Prostate gland (tissue), 2 donors: ENCODE measurements around the gene PMPCB. TPM values are rescaled to one million over a fixed set of nuclear protein-coding genes. Genes with fewer than 3 reads are reported as not detected.
"Not testable (repeated sequence)": the region's sequence is repeated elsewhere in the genome, so short reads cannot be mapped to it uniquely, and the experiment has no call there.

ENCODE experiments used
- DNase-seq: peaks from one replicate; pipeline ENCODE4 v3.0.0-alpha.2; 2019; ENCODE audit warnings: low spot score
- H3K27ac ChIP-seq, 2 donors: fragments of 200-600 bp; sonication (generic); 2 replicates each; pipeline ENCODE4 v1.5.1; 2017 to 2019
- H3K27me3 ChIP-seq: fragments of 200-600 bp; sonication (generic); replicated peaks from 2 replicates; pipeline ENCODE4 v1.5.1; 2019; ENCODE audit not compliant: insufficient read depth
- H3K36me3 ChIP-seq, 2 donors: fragments of 200-600 bp; sonication (generic); 1 replicate in 1 of 2; 2 replicates in 1 of 2; pipeline versions ENCODE4 v1.5.1 to v1.8.1; 2017 to 2019
- H3K4me1 ChIP-seq: fragments of 200-600 bp; sonication (generic); replicated peaks from 2 replicates; pipeline ENCODE4 v1.5.1; 2019
- H3K4me3 ChIP-seq, 2 donors: fragments of 200-600 bp; sonication (generic); 2 replicates each; pipeline ENCODE4 v1.5.1; 2017 to 2019
- H3K9me3 ChIP-seq: fragments of 200-600 bp; sonication (generic); 2 replicates; pipeline ENCODE4 v1.5.1; 2017
- POLR2A ChIP-seq: fragments of 450-650 bp; IDR thresholded peaks from one replicate; pipeline ENCODE4 v1.6.1; 2016; ENCODE audit warnings: antibody characterized with exemption, mild to moderate bottlenecking
- POLR2AphosphoS5 ChIP-seq: sonication (generic); formaldehyde crosslinking; IDR thresholded peaks from one replicate; pipeline ENCODE4 v1.6.1; 2017; ENCODE audit warnings: antibody characterized with exemption
- WGBS: methylation state at CpG from one replicate; pipeline ENCODE4 v1.1.5; 2018; 5-methylcytosine and 5-hydroxymethylcytosine counted together
- intact Hi-C: fragments of 100-400 bp; cut with DNase I; formaldehyde crosslinking; loops from one replicate; pipeline ENCODE4 v1.14.2; 2022
- total RNA-seq, 2 donors: library from RNA; depleted of rRNA; stranded (reverse); fragments of >200 nt; gene quantifications; one replicate each; pipeline ENCODE4 v1.1.0, GENCODE V29; 2016
- TF ChIP-seq, protein P1 (sequence below), 4 experiments: fragments of 200-600 bp in 2 of 4; fragments of 450-650 bp in 2 of 4; sonication (generic) in 2 of 4; IDR thresholded peaks; 1 replicate in 3 of 4; 2 replicates in 1 of 4; pipeline ENCODE4 v1.5.1; 2016 to 2019; ENCODE audit warnings: antibody characterized with exemption in 4 of 4, mild to moderate bottlenecking in 2 of 4, moderate library complexity in 2 of 4

The PMPCB gene
- total RNA-seq, 2 donors from 2014 or later = 42.4 to 57.0 TPM

DNA sequence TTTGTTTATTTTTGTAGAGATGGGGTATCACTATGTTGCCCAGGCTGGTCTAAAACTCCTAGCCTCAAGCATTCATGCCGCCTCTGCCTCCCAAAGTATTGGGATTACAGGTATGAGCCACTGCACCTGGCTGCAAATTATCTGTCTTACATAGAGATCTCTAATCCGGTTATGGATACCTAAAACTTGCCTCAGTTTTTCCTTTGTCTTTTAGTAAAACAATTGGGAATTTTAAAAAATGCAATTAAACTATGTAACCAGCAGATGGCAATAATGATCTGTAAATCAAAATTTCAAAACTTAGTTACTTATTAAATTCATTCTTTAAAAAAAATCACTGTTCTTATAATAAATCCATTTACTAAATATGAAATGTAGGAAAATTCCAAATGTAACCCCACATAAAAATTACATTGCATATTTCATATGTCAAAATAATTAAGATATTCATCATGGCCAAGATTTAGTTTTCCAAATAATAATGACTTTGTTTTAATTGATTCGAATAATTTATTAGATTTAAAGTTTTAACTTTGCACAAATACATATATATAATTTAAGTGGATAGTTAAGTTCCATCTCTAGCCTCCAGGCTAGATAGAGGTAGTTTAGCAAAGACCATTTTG is 14.3 kb upstream of the PMPCB start:
- DNase-seq, intact Hi-C loops, H3K36me3 ChIP-seq, H3K27ac ChIP-seq, H3K4me1 ChIP-seq, H3K27me3 ChIP-seq, H3K4me3 ChIP-seq, H3K9me3 ChIP-seq: not testable (repeated sequence)
- WGBS = 48% methylated on average over 3 of the region's 3 CpGs

DNA sequence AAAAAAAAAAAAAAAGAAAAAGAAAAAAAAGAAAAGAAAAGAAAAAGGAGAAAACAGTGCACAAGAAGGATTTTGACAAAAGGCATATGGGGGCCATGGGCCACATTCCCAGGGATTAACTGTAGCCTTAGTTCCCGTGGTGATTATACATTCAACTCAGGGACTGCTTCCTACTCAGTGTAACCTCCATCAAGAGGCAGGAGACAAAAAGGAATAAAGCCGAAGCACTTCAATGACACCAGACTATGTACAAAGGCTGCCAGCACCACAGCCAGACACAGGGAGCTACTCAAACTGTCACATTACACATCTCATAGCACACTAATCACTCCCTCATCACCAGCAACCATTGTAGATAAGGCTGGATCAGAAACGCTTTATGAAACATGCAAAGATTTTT is 5.1 kb upstream of the PMPCB start:
- DNase-seq = no peak
- WGBS = 63% methylated on average over 3 of the region's 3 CpGs

DNA sequence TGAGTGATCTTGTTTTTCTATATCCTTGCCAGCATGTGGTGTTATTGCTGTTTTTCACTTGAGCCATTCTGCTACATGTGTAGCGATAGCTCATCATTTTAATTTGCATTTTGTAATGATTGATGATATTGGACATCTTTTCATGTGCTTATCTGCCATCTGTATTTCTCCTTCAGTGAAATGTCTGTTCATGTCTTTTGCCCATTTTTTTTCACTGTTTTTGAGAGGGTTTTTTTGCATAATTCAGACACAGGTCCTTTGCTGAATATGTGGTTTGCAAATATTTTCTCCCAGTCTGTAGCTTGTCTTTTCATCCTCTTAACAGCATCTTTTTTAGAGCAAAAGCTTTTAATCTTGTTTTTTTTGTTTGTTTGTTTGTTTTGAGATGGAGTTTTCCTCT is 3.7 kb upstream of the PMPCB start:
- Histone ChIP-seq H3K36me3 (no peaks in the 10 kb centered on the region), H3K27me3 (no peaks in the 10 kb centered on the region), H3K9me3 (no peaks in the 10 kb centered on the region), H3K4me3 (no peak overlapping the region), H3K27ac (no peak overlapping the region), H3K4me1 (peaks cover 4% of the 10 kb centered on the region)
- intact Hi-C loops = no loop called here
- 94% methylated on average over 1 of the region's 1 CpG for WGBS
- TF ChIP-seq, protein P1, sequence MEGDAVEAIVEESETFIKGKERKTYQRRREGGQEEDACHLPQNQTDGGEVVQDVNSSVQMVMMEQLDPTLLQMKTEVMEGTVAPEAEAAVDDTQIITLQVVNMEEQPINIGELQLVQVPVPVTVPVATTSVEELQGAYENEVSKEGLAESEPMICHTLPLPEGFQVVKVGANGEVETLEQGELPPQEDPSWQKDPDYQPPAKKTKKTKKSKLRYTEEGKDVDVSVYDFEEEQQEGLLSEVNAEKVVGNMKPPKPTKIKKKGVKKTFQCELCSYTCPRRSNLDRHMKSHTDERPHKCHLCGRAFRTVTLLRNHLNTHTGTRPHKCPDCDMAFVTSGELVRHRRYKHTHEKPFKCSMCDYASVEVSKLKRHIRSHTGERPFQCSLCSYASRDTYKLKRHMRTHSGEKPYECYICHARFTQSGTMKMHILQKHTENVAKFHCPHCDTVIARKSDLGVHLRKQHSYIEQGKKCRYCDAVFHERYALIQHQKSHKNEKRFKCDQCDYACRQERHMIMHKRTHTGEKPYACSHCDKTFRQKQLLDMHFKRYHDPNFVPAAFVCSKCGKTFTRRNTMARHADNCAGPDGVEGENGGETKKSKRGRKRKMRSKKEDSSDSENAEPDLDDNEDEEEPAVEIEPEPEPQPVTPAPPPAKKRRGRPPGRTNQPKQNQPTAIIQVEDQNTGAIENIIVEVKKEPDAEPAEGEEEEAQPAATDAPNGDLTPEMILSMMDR (IDR thresholded peaks at IDR 0.05) = no peak
- TF ChIP-seq POLR2AphosphoS5 (no peak), POLR2A (no peak)
- DNase-seq = no peak

More for the DNA sequence above, 5.1 kb upstream of the PMPCB start:
- TF ChIP-seq POLR2AphosphoS5 = no peak
- TF ChIP-seq, protein P1 (IDR thresholded peaks at IDR 0.05) = no peak
- no peak for TF ChIP-seq POLR2A
- H3K9me3 ChIP-seq = no peaks in the 10 kb centered on the region
- H3K36me3 ChIP-seq = no peaks in the 10 kb centered on the region
- intact Hi-C loops = no loop called here
- H3K27me3 ChIP-seq = no peaks in the 10 kb centered on the region
- no peak overlapping the region for H3K4me3 ChIP-seq
- no peaks in the 10 kb centered on the region for H3K4me1 ChIP-seq
- no peak overlapping the region for H3K27ac ChIP-seq

DNA sequence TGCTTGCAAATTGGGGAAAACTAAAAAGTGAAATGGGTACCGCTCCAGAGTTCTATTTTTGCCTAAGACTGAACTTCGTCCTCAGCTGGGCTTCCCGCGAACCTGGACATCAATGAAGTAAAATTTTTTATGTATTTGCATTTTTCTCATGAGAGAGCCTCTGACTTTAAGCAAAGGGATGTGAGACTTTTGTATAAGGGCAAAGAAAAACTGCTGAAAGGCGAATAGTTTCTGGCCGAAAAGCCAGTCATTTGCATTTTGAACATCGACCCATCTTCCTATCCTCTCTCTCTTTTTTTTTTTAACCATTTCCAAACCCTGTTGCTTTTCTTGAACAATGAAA is 573 bp downstream of the PMPCB start:
- intact Hi-C loops = no loop called here
- H3K4me1 ChIP-seq = peaks cover 7% of the 10 kb centered on the region
- H3K27ac ChIP-seq = peak overlapping the region; percentile 77
- no peaks in the 10 kb centered on the region for H3K36me3 ChIP-seq
- TF ChIP-seq, protein P1 (IDR thresholded peaks at IDR 0.05) = no peak
- no peak for TF ChIP-seq POLR2A
- no peak for TF ChIP-seq POLR2AphosphoS5
- peak overlapping the region; percentile 87 to 91 for H3K4me3 ChIP-seq
- DNase-seq = no peak
- no peaks in the 10 kb centered on the region for H3K9me3 ChIP-seq
- H3K27me3 ChIP-seq = no peaks in the 10 kb centered on the region
- WGBS = 0% methylated on average over 7 of the region's 7 CpGs

DNA sequence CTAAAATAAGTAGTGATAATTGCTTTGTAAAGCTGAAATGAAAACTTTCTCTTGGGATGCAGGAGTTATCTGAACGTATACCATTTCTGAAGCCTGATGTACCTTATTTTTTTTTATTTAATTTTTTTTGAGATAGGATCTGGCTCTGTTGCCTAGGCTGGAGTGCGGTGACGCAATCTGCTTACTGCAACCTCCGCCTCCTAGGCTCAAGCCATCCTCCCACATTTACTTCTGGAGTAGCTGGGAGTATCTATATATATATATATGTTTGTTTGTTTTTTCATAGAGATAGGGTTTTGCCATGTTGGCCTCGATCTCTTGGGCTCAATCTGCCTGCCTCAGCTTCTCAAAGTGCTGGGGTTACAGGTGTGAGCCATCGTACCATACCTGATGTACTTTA is 2.4 kb downstream of the PMPCB start:
- DNase-seq = no peak
- Histone ChIP-seq H3K27ac (no peak overlapping the region), H3K4me1 (peaks cover 7% of the 10 kb centered on the region), H3K27me3 (no peaks in the 10 kb centered on the region), H3K9me3 (no peaks in the 10 kb centered on the region), H3K4me3 (no peak overlapping the region), H3K36me3 (no peaks in the 10 kb centered on the region)
- WGBS = 91% methylated on average over 6 of the region's 6 CpGs
- intact Hi-C loops = no loop called here
- TF ChIP-seq, protein P1 (IDR thresholded peaks at IDR 0.05) = no peak
- no peak for TF ChIP-seq POLR2AphosphoS5
- no peak for TF ChIP-seq POLR2A
